Measurements from ENCODE around the gene IGIP.
A peak's percentile ranks its signal among the peaks of the same experiment; 100 is the strongest.

- TF ChIP-seq, protein P1, sequence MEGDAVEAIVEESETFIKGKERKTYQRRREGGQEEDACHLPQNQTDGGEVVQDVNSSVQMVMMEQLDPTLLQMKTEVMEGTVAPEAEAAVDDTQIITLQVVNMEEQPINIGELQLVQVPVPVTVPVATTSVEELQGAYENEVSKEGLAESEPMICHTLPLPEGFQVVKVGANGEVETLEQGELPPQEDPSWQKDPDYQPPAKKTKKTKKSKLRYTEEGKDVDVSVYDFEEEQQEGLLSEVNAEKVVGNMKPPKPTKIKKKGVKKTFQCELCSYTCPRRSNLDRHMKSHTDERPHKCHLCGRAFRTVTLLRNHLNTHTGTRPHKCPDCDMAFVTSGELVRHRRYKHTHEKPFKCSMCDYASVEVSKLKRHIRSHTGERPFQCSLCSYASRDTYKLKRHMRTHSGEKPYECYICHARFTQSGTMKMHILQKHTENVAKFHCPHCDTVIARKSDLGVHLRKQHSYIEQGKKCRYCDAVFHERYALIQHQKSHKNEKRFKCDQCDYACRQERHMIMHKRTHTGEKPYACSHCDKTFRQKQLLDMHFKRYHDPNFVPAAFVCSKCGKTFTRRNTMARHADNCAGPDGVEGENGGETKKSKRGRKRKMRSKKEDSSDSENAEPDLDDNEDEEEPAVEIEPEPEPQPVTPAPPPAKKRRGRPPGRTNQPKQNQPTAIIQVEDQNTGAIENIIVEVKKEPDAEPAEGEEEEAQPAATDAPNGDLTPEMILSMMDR (IDR thresholded peaks at IDR 0.05) = peak; percentile 79
- no peak for TF ChIP-seq EZH2 (IDR thresholded peaks at IDR 0.05; ENCODE audit: borderline replicate concordance, insufficient read depth, low read depth, low read length, poor library complexity, severe bottlenecking)
Measured at GRCh38 chr5:140145818-140146522, 20.2 kb downstream of the IGIP start.
